HEK293 (cell line): Measurements from ENCODE around the gene GRK3.

Source experiments
- CTCF ChIA-PET: fragments of 350-600 bp; formaldehyde crosslinking; extraction: SDS; loops from one replicate; lab custom pipeline; 2021; ENCODE audit warnings: antibody characterized with exemption; lab: Yijun Ruan, JAX
- POLR2A ChIA-PET: fragments of 300-600 bp; formaldehyde crosslinking; extraction: SDS; loops from one replicate; lab custom pipeline; 2020; ENCODE audit warnings: antibody characterized with exemption, inconsistent platforms; lab: Yijun Ruan, JAX
- H3K27ac ChIP-seq: fragments of 200-500 bp; sonication (Bioruptor generic); 2 replicates; pipeline ENCODE4 v1.5.1; 2014; ENCODE audit warnings: low read depth, low read length, control low read depth, inconsistent platforms; ENCODE audit errors: extremely low read depth
- H3K36me3 ChIP-seq, 2 experiments: fragments of 200-500 bp in 1 of 2; sonication (Bioruptor generic) in 1 of 2; 1 replicate in 1 of 2; 2 replicates in 1 of 2; pipeline ENCODE4 v1.5.1; 2014 to 2017; ENCODE audit warnings: inconsistent platforms in 2 of 2, low read length in 2 of 2; ENCODE audit not compliant: control insufficient read depth in 2 of 2, insufficient read depth in 1 of 2
- H3K4me1 ChIP-seq: fragments of 200-500 bp; sonication (Bioruptor generic); 2 replicates; pipeline ENCODE4 v1.5.1; 2014; ENCODE audit warnings: mild to moderate bottlenecking, low read length, inconsistent platforms; ENCODE audit not compliant: control insufficient read depth, insufficient read depth
- H3K4me3 ChIP-seq: 2 replicates; pipeline ENCODE4 v1.5.1; 2011; ENCODE audit warnings: low read depth, mild to moderate bottlenecking, control low read depth, low read length, moderate library complexity
- H3K9me3 ChIP-seq: fragments of 200-500 bp; sonication (Bioruptor generic); 2 replicates; pipeline ENCODE4 v1.5.1; 2014; ENCODE audit warnings: low read depth, low read length, inconsistent platforms; ENCODE audit not compliant: control insufficient read depth, insufficient read depth
- ATF2 ChIP-seq: fragments of 450-650 bp; formaldehyde crosslinking; IDR thresholded peaks from 2 replicates; pipeline ENCODE4 v1.5.1; 2016; ENCODE audit warnings: missing biosample characterization, missing genetic modification characterization, low read depth
- INSM2 ChIP-seq: fragments of 450-650 bp; formaldehyde crosslinking; IDR thresholded peaks from 2 replicates; pipeline ENCODE4 v1.5.1; 2016; ENCODE audit warnings: missing biosample characterization, missing genetic modification characterization
- KLF16 ChIP-seq: fragments of 450-650 bp; formaldehyde crosslinking; IDR thresholded peaks from 2 replicates; pipeline ENCODE4 v1.5.1; 2017; ENCODE audit warnings: missing biosample characterization, missing genetic modification characterization
- MEIS1 ChIP-seq: sonication (generic); formaldehyde crosslinking; IDR thresholded peaks from 2 replicates; pipeline ENCODE4 v1.8.1; 2022; ENCODE audit warnings: missing genetic modification reagents, mild to moderate bottlenecking, borderline replicate concordance
- MYNN ChIP-seq: fragments of 450-650 bp; formaldehyde crosslinking; IDR thresholded peaks from 2 replicates; pipeline ENCODE4 v1.5.1; 2016; ENCODE audit warnings: missing biosample characterization, missing genetic modification characterization, borderline replicate concordance
- MZF1 ChIP-seq: fragments of 450-650 bp; formaldehyde crosslinking; IDR thresholded peaks from 2 replicates; pipeline ENCODE4 v1.5.1; 2017; ENCODE audit warnings: missing biosample characterization, missing genetic modification characterization, borderline replicate concordance
- RBAK ChIP-seq: fragments of 450-650 bp; formaldehyde crosslinking; IDR thresholded peaks from 2 replicates; pipeline ENCODE4 v1.5.1; 2016; ENCODE audit warnings: missing biosample characterization, missing genetic modification characterization
- SP3 ChIP-seq: fragments of 450-650 bp; formaldehyde crosslinking; IDR thresholded peaks from 2 replicates; pipeline ENCODE4 v1.5.1; 2016; ENCODE audit warnings: missing biosample characterization, missing genetic modification characterization
- SP7 ChIP-seq: fragments of 450-650 bp; formaldehyde crosslinking; IDR thresholded peaks from 2 replicates; pipeline ENCODE4 v1.5.1; 2016; ENCODE audit warnings: missing biosample characterization, missing genetic modification characterization
- ZBTB44 ChIP-seq: fragments of 450-650 bp; IDR thresholded peaks from 2 replicates; pipeline ENCODE4 v1.5.1; 2018; ENCODE audit warnings: missing biosample characterization, mild to moderate bottlenecking, missing genetic modification characterization
- ZNF223 ChIP-seq: fragments of 450-650 bp; formaldehyde crosslinking; IDR thresholded peaks from 2 replicates; pipeline ENCODE4 v1.5.1; 2016; ENCODE audit warnings: missing biosample characterization, missing genetic modification characterization
- ZNF394 ChIP-seq: fragments of 450-650 bp; formaldehyde crosslinking; IDR thresholded peaks from 2 replicates; pipeline ENCODE4 v1.5.1; 2016; ENCODE audit warnings: missing biosample characterization, missing genetic modification characterization, mild to moderate bottlenecking, moderate library complexity, borderline replicate concordance
- ZNF404 ChIP-seq: fragments of 450-650 bp; formaldehyde crosslinking; IDR thresholded peaks from 2 replicates; pipeline ENCODE4 v1.5.1; 2017; ENCODE audit warnings: missing biosample characterization, missing genetic modification characterization
- ZNF544 ChIP-seq: fragments of 450-650 bp; formaldehyde crosslinking; IDR thresholded peaks from 2 replicates; pipeline ENCODE4 v1.5.0; 2017; ENCODE audit warnings: missing biosample characterization, missing genetic modification characterization
- ZNF549 ChIP-seq: fragments of 450-650 bp; IDR thresholded peaks from 2 replicates; pipeline ENCODE4 v1.5.1; 2018; ENCODE audit warnings: missing biosample characterization, missing genetic modification characterization, mild to moderate bottlenecking, inconsistent platforms, moderate library complexity
- ZNF571 ChIP-seq: fragments of 450-650 bp; formaldehyde crosslinking; IDR thresholded peaks from 2 replicates; pipeline ENCODE4 v1.5.0; 2017; ENCODE audit warnings: missing biosample characterization, missing genetic modification characterization
- ZNF621 ChIP-seq: fragments of 450-650 bp; formaldehyde crosslinking; IDR thresholded peaks from 2 replicates; pipeline ENCODE4 v1.5.1; 2017; ENCODE audit warnings: missing biosample characterization, missing genetic modification characterization
- ZNF624 ChIP-seq: fragments of 450-650 bp; formaldehyde crosslinking; IDR thresholded peaks from 2 replicates; pipeline ENCODE4 v1.5.1; 2017; ENCODE audit warnings: missing biosample characterization, missing genetic modification characterization
- ZNF768 ChIP-seq: fragments of 450-650 bp; formaldehyde crosslinking; IDR thresholded peaks from 2 replicates; pipeline ENCODE4 v1.5.1; 2018; ENCODE audit warnings: missing biosample characterization, mild to moderate bottlenecking, missing genetic modification characterization
- ZNF791 ChIP-seq: fragments of 450-650 bp; formaldehyde crosslinking; IDR thresholded peaks from 2 replicates; pipeline ENCODE4 v1.5.1; 2016; ENCODE audit warnings: missing biosample characterization, missing genetic modification characterization
- ZSCAN30 ChIP-seq: fragments of 450-650 bp; IDR thresholded peaks from 2 replicates; pipeline ENCODE4 v1.5.1; 2018; ENCODE audit warnings: missing biosample characterization, mild to moderate bottlenecking, missing genetic modification characterization, moderate library complexity
- TF ChIP-seq, protein P1 (sequence below): fragments of 450-650 bp; formaldehyde crosslinking; IDR thresholded peaks from 2 replicates; pipeline ENCODE4 v1.5.1; 2017; ENCODE audit warnings: missing biosample characterization, missing genetic modification characterization
- TF ChIP-seq, protein P2 (sequence below): fragments of 450-650 bp; formaldehyde crosslinking; IDR thresholded peaks from 2 replicates; pipeline ENCODE4 v1.5.1; 2016; ENCODE audit warnings: missing biosample characterization, missing genetic modification characterization

Gene GRK3

DNA sequence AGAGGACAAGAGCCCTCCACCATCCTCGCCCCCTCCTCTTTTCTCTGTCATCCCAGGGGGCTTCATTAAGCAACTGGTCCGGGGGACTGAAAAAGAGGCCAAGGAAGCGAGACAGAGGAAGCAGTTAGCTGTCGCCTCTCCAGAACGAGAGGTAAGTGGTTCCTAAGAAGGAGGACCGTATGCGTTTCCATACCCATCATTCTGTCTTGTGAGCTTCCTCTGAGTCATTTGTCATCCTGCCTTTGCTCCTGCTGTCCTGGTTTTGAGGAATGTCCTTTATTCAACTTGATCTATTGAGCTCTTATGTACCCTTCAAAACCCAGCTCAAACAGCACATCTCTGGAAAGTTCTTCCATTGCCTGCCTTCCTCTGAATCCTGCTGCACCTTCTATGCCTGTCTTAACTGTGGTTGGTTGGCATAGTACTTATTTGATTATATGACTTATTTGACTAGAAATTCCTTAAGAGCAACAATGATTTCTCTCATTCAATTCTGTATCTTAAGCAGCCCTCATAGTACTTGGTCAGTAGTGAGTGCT is 198.8 kb downstream of the GRK3 start:
- no peak overlapping the region for H3K4me3 ChIP-seq
- TF ChIP-seq ZNF791 (tag by site-specific recombination), result no peak
- TF ChIP-seq, protein P1, sequence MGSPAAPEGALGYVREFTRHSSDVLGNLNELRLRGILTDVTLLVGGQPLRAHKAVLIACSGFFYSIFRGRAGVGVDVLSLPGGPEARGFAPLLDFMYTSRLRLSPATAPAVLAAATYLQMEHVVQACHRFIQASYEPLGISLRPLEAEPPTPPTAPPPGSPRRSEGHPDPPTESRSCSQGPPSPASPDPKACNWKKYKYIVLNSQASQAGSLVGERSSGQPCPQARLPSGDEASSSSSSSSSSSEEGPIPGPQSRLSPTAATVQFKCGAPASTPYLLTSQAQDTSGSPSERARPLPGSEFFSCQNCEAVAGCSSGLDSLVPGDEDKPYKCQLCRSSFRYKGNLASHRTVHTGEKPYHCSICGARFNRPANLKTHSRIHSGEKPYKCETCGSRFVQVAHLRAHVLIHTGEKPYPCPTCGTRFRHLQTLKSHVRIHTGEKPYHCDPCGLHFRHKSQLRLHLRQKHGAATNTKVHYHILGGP (tag by site-specific recombination), result no peak
- TF ChIP-seq RBAK (tag by site-specific recombination), result no peak
- no peak for TF ChIP-seq SP3 (tag by site-specific recombination)
- no peak for TF ChIP-seq KLF16 (tag by site-specific recombination)
- no peak for TF ChIP-seq MYNN (tag by site-specific recombination)
- TF ChIP-seq ZNF394 (tag by site-specific recombination), result no peak
- no peak for TF ChIP-seq ZNF624 (tag by site-specific recombination)
- TF ChIP-seq, protein P2, sequence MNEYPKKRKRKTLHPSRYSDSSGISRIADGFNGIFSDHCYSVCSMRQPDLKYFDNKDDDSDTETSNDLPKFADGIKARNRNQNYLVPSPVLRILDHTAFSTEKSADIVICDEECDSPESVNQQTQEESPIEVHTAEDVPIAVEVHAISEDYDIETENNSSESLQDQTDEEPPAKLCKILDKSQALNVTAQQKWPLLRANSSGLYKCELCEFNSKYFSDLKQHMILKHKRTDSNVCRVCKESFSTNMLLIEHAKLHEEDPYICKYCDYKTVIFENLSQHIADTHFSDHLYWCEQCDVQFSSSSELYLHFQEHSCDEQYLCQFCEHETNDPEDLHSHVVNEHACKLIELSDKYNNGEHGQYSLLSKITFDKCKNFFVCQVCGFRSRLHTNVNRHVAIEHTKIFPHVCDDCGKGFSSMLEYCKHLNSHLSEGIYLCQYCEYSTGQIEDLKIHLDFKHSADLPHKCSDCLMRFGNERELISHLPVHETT (tag by site-specific recombination), result no peak
- TF ChIP-seq ATF2 (tag by site-specific recombination), result no peak
- TF ChIP-seq ZNF549, result no peak
- no peak for TF ChIP-seq ZNF571 (tag by site-specific recombination)
- no peak for TF ChIP-seq ZBTB44 (tag by site-specific recombination)
- no peak for TF ChIP-seq MZF1 (tag by site-specific recombination)
- no peak for TF ChIP-seq ZNF621
- POLR2A ChIA-PET, result no interaction called here
- no peaks in the 10 kb centered on the region for H3K36me3 ChIP-seq
- H3K9me3 ChIP-seq, result no peaks in the 10 kb centered on the region
- no peak overlapping the region for H3K27ac ChIP-seq
- CTCF ChIA-PET, result interaction anchor here (0.6 to 2.7 kb wide), 6 partner anchors 8 to 142 kb away, joined by 3 to 19 read pairs (median 3); no protein-coding TSS in a partner anchor
- no peaks in the 10 kb centered on the region for H3K4me1 ChIP-seq

GRCh38 chr22:25764270-25765015 is 200.0 kb downstream of the GRK3 start:
- H3K4me1 ChIP-seq, result no peaks in the 10 kb centered on the region
- H3K4me3 ChIP-seq, result no peak overlapping the region
- H3K36me3 ChIP-seq, result no peaks in the 10 kb centered on the region
- CTCF ChIA-PET, result interaction anchor here (0.6 to 2.7 kb wide), 5 partner anchors 8 to 40 kb away, joined by 3 to 19 read pairs (median 3); no protein-coding TSS in a partner anchor
- no peak overlapping the region for H3K27ac ChIP-seq
- POLR2A ChIA-PET, result no interaction called here
- H3K9me3 ChIP-seq, result no peaks in the 10 kb centered on the region
- TF ChIP-seq INSM2 (no peak), SP7 (tag by site-specific recombination) (no peak), ZNF544 (tag by site-specific recombination) (no peak), MEIS1 (CRISPR knock-in tag) (no peak), ZNF404 (tag by site-specific recombination) (no peak), ZNF768 (no peak), KLF16 (tag by site-specific recombination) (no peak), ZSCAN30 (no peak), ZNF223 (tag by site-specific recombination) (no peak)
